Fibroblast of lung (primary cell): ENCODE measurements around the gene KIAA0232. TPM values are rescaled to one million over a fixed set of nuclear protein-coding genes. Genes with fewer than 3 reads are reported as not detected.
"Not testable (repeated sequence)": the region's sequence is repeated elsewhere in the genome, so short reads cannot be mapped to it uniquely, and the experiment has no call there.

Experiments used
- DNase-seq, 2 donors: peaks; one replicate each; pipeline versions ENCODE4 v3.0.0 to v3.0.0-alpha.2; 2010; ENCODE audit warnings: low read depth in 2 of 2
- H2AFZ ChIP-seq: 2 replicates; pipeline ENCODE4 v1.5.1; 2012; ENCODE audit warnings: low read length, control low read depth, inconsistent platforms
- H3K27ac ChIP-seq: 2 replicates; pipeline ENCODE4 v1.5.1; 2011; ENCODE audit warnings: low read length, control low read depth; ENCODE audit not compliant: insufficient read depth
- H3K27me3 ChIP-seq: 2 replicates; pipeline ENCODE4 v1.5.1; 2011; ENCODE audit warnings: mild to moderate bottlenecking, low read length; ENCODE audit not compliant: control insufficient read depth, insufficient read depth
- H3K36me3 ChIP-seq: 2 replicates; pipeline ENCODE4 v1.5.1; 2011; ENCODE audit warnings: low read length; ENCODE audit not compliant: control insufficient read depth, insufficient read depth
- H3K4me1 ChIP-seq: 2 replicates; pipeline ENCODE4 v1.5.1; 2011; ENCODE audit warnings: low read length; ENCODE audit not compliant: control insufficient read depth, insufficient read depth; ENCODE audit errors: extremely low read depth
- H3K4me2 ChIP-seq: 2 replicates; pipeline ENCODE4 v1.5.1; 2011; ENCODE audit warnings: low read length, control low read depth; ENCODE audit not compliant: insufficient read depth; ENCODE audit errors: extremely low read depth
- H3K4me3 ChIP-seq, 4 experiments: fragments of 200-600 bp in 1 of 4; sonication (generic) in 1 of 4; replicated peaks in 1 of 4; 2 replicates each; pipeline ENCODE4 v1.5.1; 2011 to 2016; ENCODE audit warnings: low read length in 4 of 4, low read depth in 3 of 4, mild to moderate bottlenecking in 3 of 4, control low read depth in 2 of 4, inconsistent platforms in 1 of 4, mixed read lengths in 1 of 4; ENCODE audit not compliant: insufficient read depth in 1 of 4; ENCODE audit errors: control extremely low read depth in 1 of 4
- H3K79me2 ChIP-seq: 2 replicates; pipeline ENCODE4 v1.5.1; 2012; ENCODE audit warnings: mild to moderate bottlenecking, low read length, inconsistent platforms; ENCODE audit not compliant: control insufficient read depth, insufficient read depth
- H3K9ac ChIP-seq: 2 replicates; pipeline ENCODE4 v1.5.1; 2011; ENCODE audit warnings: mild to moderate bottlenecking, low read length, control low read depth; ENCODE audit not compliant: insufficient read depth
- H3K9me3 ChIP-seq: 2 replicates; pipeline ENCODE4 v1.5.1; 2012; ENCODE audit warnings: low read depth, low read length; ENCODE audit not compliant: control insufficient read depth, insufficient read depth
- H4K20me1 ChIP-seq: 2 replicates; pipeline ENCODE4 v1.5.1; 2011; ENCODE audit warnings: low read length; ENCODE audit not compliant: control insufficient read depth, insufficient read depth; ENCODE audit errors: extremely low read depth
- EZH2 ChIP-seq: IDR thresholded peaks from 2 replicates; pipeline ENCODE4 v1.5.1; 2012; ENCODE audit warnings: low read length, control low read depth, mild to moderate bottlenecking; ENCODE audit errors: missing control alignments
- polyA plus RNA-seq, 2 donors: library from polyadenylated mRNA; depleted of rRNA in 1 of 2; stranded (reverse) in 1 of 2; unstranded in 1 of 2; fragments of >200 nt; gene quantifications; 2 replicates each; pipeline ENCODE4 v1.2.1, GENCODE V29; 2011 to 2012; ENCODE audit warnings: missing spikeins in 1 of 2
- total RNA-seq: library from RNA; depleted of rRNA; stranded (reverse); fragments of >200 nt; gene quantifications from 2 replicates; pipeline ENCODE4 v1.2.1, GENCODE V29; 2014
- TF ChIP-seq, protein P1 (sequence below), 2 donors: IDR thresholded peaks in 1 of 2; conservative IDR thresholded peaks in 1 of 2; 1 replicate in 1 of 2; 2 replicates in 1 of 2; pipeline ENCODE4 v1.5.1; 2011 to 2012; ENCODE audit warnings: low read length in 2 of 2, control low read depth in 1 of 2, inconsistent platforms in 1 of 2, low read depth in 1 of 2, mild to moderate bottlenecking in 1 of 2

Gene KIAA0232
- total and polyA plus RNA-seq, 2 donors (not counting 1 experiment from before 2014, with no cell fraction given): 18.0 to 18.8 TPM

GRCh38 chr4:6901669-6902317 lies 119.3 kb downstream of the KIAA0232 start:
- H3K27ac ChIP-seq: no peak overlapping the region
- no peak for DNase-seq
- TF ChIP-seq, protein P1, sequence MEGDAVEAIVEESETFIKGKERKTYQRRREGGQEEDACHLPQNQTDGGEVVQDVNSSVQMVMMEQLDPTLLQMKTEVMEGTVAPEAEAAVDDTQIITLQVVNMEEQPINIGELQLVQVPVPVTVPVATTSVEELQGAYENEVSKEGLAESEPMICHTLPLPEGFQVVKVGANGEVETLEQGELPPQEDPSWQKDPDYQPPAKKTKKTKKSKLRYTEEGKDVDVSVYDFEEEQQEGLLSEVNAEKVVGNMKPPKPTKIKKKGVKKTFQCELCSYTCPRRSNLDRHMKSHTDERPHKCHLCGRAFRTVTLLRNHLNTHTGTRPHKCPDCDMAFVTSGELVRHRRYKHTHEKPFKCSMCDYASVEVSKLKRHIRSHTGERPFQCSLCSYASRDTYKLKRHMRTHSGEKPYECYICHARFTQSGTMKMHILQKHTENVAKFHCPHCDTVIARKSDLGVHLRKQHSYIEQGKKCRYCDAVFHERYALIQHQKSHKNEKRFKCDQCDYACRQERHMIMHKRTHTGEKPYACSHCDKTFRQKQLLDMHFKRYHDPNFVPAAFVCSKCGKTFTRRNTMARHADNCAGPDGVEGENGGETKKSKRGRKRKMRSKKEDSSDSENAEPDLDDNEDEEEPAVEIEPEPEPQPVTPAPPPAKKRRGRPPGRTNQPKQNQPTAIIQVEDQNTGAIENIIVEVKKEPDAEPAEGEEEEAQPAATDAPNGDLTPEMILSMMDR (conservative IDR thresholded peaks at IDR 0.05 in 1 of 2, IDR thresholded peaks at IDR 0.05 in 1 of 2; ENCODE audit: low read depth in 1 of 2, low read length in 2 of 2): no peak
- no peak for TF ChIP-seq EZH2
- H3K4me2 ChIP-seq: no peak overlapping the region
- H3K36me3 ChIP-seq: no peaks in the 10 kb centered on the region
- H3K79me2 ChIP-seq: no peaks in the 10 kb centered on the region
- H3K4me1 ChIP-seq: no peaks in the 10 kb centered on the region
- no peaks in the 10 kb centered on the region for H3K9me3 ChIP-seq
- H3K27me3 ChIP-seq: peaks cover 2% of the 10 kb centered on the region
- H3K4me3 ChIP-seq: no peak overlapping the region
- no peak overlapping the region for H3K9ac ChIP-seq
- no peaks in the 10 kb centered on the region for H4K20me1 ChIP-seq
- no peak overlapping the region for H2AFZ ChIP-seq

- Histone ChIP-seq H3K4me3 (no peak overlapping the region), H3K79me2 (no peaks in the 10 kb centered on the region), H3K9ac (no peak overlapping the region), H3K27me3 (peaks cover 2% of the 10 kb centered on the region), H3K27ac (no peak overlapping the region), H3K4me2 (no peak overlapping the region), H3K9me3 (no peaks in the 10 kb centered on the region), H3K36me3 (no peaks in the 10 kb centered on the region), H2AFZ (no peak overlapping the region), H4K20me1 (no peaks in the 10 kb centered on the region), H3K4me1 (no peaks in the 10 kb centered on the region)
- TF ChIP-seq, protein P1 (conservative IDR thresholded peaks at IDR 0.05 in 1 of 2, IDR thresholded peaks at IDR 0.05 in 1 of 2; ENCODE audit: low read depth in 1 of 2, low read length in 2 of 2): no peak
- no peak for TF ChIP-seq EZH2
- DNase-seq: no peak
These were observed 120.0 kb downstream of the KIAA0232 start for GRCh38 chr4:6902318-6903042.

GRCh38 chr4:6905516-6906445 lies 123.3 kb downstream of the KIAA0232 start:
- Histone ChIP-seq H3K27ac (no peak overlapping the region), H3K79me2 (no peaks in the 10 kb centered on the region), H3K4me2 (no peak overlapping the region), H2AFZ (no peak overlapping the region), H3K36me3 (no peaks in the 10 kb centered on the region), H3K4me1 (peaks cover 8% of the 10 kb centered on the region), H3K4me3 (no peak overlapping the region), H3K9ac (no peak overlapping the region), H4K20me1 (no peaks in the 10 kb centered on the region), H3K9me3 (no peaks in the 10 kb centered on the region), H3K27me3 (peaks cover 2% of the 10 kb centered on the region)
- no peak for DNase-seq
- TF ChIP-seq EZH2: no peak
- TF ChIP-seq, protein P1 (conservative IDR thresholded peaks at IDR 0.05 in 1 of 2, IDR thresholded peaks at IDR 0.05 in 1 of 2; ENCODE audit: low read depth in 1 of 2, low read length in 2 of 2): no peak

GRCh38 chr4:6906486-6906885 lies 124.0 kb downstream of the KIAA0232 start:
- not testable (repeated sequence) for DNase-seq, H3K9me3 ChIP-seq, H4K20me1 ChIP-seq, H3K27me3 ChIP-seq, H3K4me2 ChIP-seq, H3K79me2 ChIP-seq, H3K4me3 ChIP-seq, H3K36me3 ChIP-seq, H3K4me1 ChIP-seq, H3K27ac ChIP-seq, H3K9ac ChIP-seq, H2AFZ ChIP-seq
